ENCODE results near the gene ARID5B.

ARID5B gene

GRCh38 chr10:61937631-61938351 lies 36.3 kb downstream of the ARID5B start:
- DNase-seq (ENCODE audit: low spot score): no peak

GRCh38 chr10:61939902-61940301 lies 38.4 kb downstream of the ARID5B start:
- DNase-seq (ENCODE audit: low spot score): no peak

GRCh38 chr10:61941202-61941681 lies 39.7 kb downstream of the ARID5B start:
- no peak for DNase-seq (ENCODE audit: low spot score)

- no peak for DNase-seq (ENCODE audit: low spot score)
Measured at GRCh38 chr10:61942604-61943461, 41.3 kb downstream of the ARID5B start.

GRCh38 chr10:61943674-61944378 lies 42.3 kb downstream of the ARID5B start:
- no peak for DNase-seq (ENCODE audit: low spot score)

GRCh38 chr10:61944410-61945147 lies 43.1 kb downstream of the ARID5B start:
- no peak for DNase-seq (ENCODE audit: low spot score)

GRCh38 chr10:61949687-61950086 lies 48.2 kb downstream of the ARID5B start:
- no peak for DNase-seq (ENCODE audit: low spot score)

- DNase-seq (ENCODE audit: low spot score): no peak
Measured at GRCh38 chr10:61950449-61951143, 49.1 kb downstream of the ARID5B start.

- DNase-seq (ENCODE audit: low spot score): no peak
Measured at GRCh38 chr10:61951144-61951483, 49.6 kb downstream of the ARID5B start.

GRCh38 chr10:61952028-61952674 lies 50.7 kb downstream of the ARID5B start:
- DNase-seq (ENCODE audit: low spot score): no peak

- DNase-seq (ENCODE audit: low spot score): no peak
Measured at GRCh38 chr10:61953183-61953582, 51.7 kb downstream of the ARID5B start.

GRCh38 chr10:61957806-61958205 lies 56.3 kb downstream of the ARID5B start:
- DNase-seq (ENCODE audit: low spot score): no peak

- DNase-seq (ENCODE audit: low spot score): no peak
Measured at GRCh38 chr10:61958311-61958710, 56.8 kb downstream of the ARID5B start.

- DNase-seq (ENCODE audit: low spot score): no peak
Measured at GRCh38 chr10:61958805-61959204, 57.3 kb downstream of the ARID5B start.

GRCh38 chr10:61959814-61960213 lies 58.3 kb downstream of the ARID5B start:
- DNase-seq (ENCODE audit: low spot score): no peak

- no peak for DNase-seq (ENCODE audit: low spot score)
Measured at GRCh38 chr10:61960396-61961120, 59.1 kb downstream of the ARID5B start.

GRCh38 chr10:61961278-61961677 lies 59.8 kb downstream of the ARID5B start:
- no peak for DNase-seq (ENCODE audit: low spot score)

GRCh38 chr10:61962971-61963370 lies 61.5 kb downstream of the ARID5B start:
- DNase-seq (ENCODE audit: low spot score): no peak

- no peak for DNase-seq (ENCODE audit: low spot score)
Measured at GRCh38 chr10:61963669-61964058, 62.2 kb downstream of the ARID5B start.

GRCh38 chr10:61964059-61964709 lies 62.7 kb downstream of the ARID5B start:
- no peak for DNase-seq (ENCODE audit: low spot score)

All from HuH-7.5 (cell line).